ENCODE results near the gene ART5. TPM values are rescaled to one million over a fixed set of nuclear protein-coding genes. Genes with fewer than 3 reads are reported as not detected.

The ART5 gene
- total and polyA plus RNA-seq, 2 of the 4 experiments (the other 2 are of a cell fraction) = not detected

GRCh38 chr11:3665336-3666022, 23.7 kb upstream of the ART5 start:
- no peak overlapping the region for H4K91ac ChIP-seq (ENCODE audit: insufficient read depth, low read depth, low read length)
- H3K4me2 ChIP-seq (ENCODE audit: low read depth, low read length) = no peak overlapping the region
- peaks cover 27% of the 10 kb centered on the region for H3K36me3 ChIP-seq (ENCODE audit: control insufficient read depth, insufficient read depth, low read length)
- no peak overlapping the region for H2BK5ac ChIP-seq (ENCODE audit: low read depth, low read length, poor library complexity, severe bottlenecking)
- no peak overlapping the region for H2BK15ac ChIP-seq (ENCODE audit: low read depth, low read length)
- in situ Hi-C loops (cut with MboI; ENCODE audit: low sequenced_read_pairs) = no loop called here
- no peak overlapping the region for H3K4me3 ChIP-seq (ENCODE audit: insufficient read depth, low read depth, low read length)
- no peak overlapping the region for H2AK5ac ChIP-seq (ENCODE audit: low read depth, low read length)
- no TSS peak for BruUV-seq (replicated peaks)
- H2AFZ ChIP-seq (replicated peaks; ENCODE audit: low read length, poor library complexity) = no peak overlapping the region
- no peak overlapping the region for H3K56ac ChIP-seq (ENCODE audit: extremely low read depth, insufficient read depth, low read length)
- no peak overlapping the region for H3K4ac ChIP-seq (ENCODE audit: low read depth, low read length)
- H2BK120ac ChIP-seq (ENCODE audit: low read depth, low read length) = no peak overlapping the region
- H3K4me1 ChIP-seq (ENCODE audit: control insufficient read depth, insufficient read depth, low read length) = no peaks in the 10 kb centered on the region
- H3K79me1 ChIP-seq (ENCODE audit: low read depth in 1 of 2, low read length in 2 of 2) = no peaks in the 10 kb centered on the region
- no peak overlapping the region for H4K8ac ChIP-seq (ENCODE audit: low read depth in 2 of 2, low read length in 2 of 2)
- ATAC-seq (ENCODE audit: low read depth) (no peak), DNase-seq (no peak)
- H3K14ac ChIP-seq (replicated peaks; ENCODE audit: low read depth, low read length) = no peak overlapping the region
- dilution Hi-C loops (cut with HindIII; ENCODE audit: low sequenced_read_pairs, unreplicated experiment) = no loop called here
- H3K23ac ChIP-seq (ENCODE audit: low read depth, low read length) = no peak overlapping the region
- CTCF ChIA-PET = no interaction called here
- H3K27ac ChIP-seq (ENCODE audit: insufficient read depth, low read length) = no peak overlapping the region
- H4K5ac ChIP-seq (ENCODE audit: low read depth, low read length) = no peak overlapping the region
- no peaks in the 10 kb centered on the region for H3K9me3 ChIP-seq (ENCODE audit: control insufficient read depth, insufficient read depth, low read length)
- intact Hi-C loops (cut with micrococcal nuclease) = no loop called here
- POLR2A ChIA-PET (ENCODE audit: unreplicated experiment) = no interaction called here
- no peaks in the 10 kb centered on the region for H4K20me1 ChIP-seq (ENCODE audit: insufficient read depth, low read length)
- no peak overlapping the region for H3K18ac ChIP-seq (ENCODE audit: low read depth, low read length)
- no peaks in the 10 kb centered on the region for H3K27me3 ChIP-seq (ENCODE audit: control insufficient read depth, insufficient read depth, low read length)
- H2BK20ac ChIP-seq (ENCODE audit: low read depth, low read length) = no peak overlapping the region
- H2AK9ac ChIP-seq (replicated peaks; ENCODE audit: low read depth, low read length, poor library complexity) = no peak overlapping the region
- 81% methylated on average over 3 of the region's 6 CpGs; no CpG with 5 or more reads in 1 of the 2 experiments for WGBS, 2 experiments (ENCODE audit: extremely low coverage in 2 of 2, insufficient read length in 1 of 2)
- no peak overlapping the region for H3K9ac ChIP-seq (ENCODE audit: low read depth, low read length)
- no peak for TF ChIP-seq FOS (IDR thresholded peaks at IDR 0.05; ENCODE audit: low read depth, low read length)
- no peak for TF ChIP-seq MXI1 (IDR thresholded peaks at IDR 0.05; ENCODE audit: borderline replicate concordance, low read depth, low read length)
- no peak for TF ChIP-seq RCOR1 (IDR thresholded peaks at IDR 0.05; ENCODE audit: insufficient replicate concordance, low read length)
- no peak for TF ChIP-seq RAD21 (IDR thresholded peaks at IDR 0.05; ENCODE audit: low read length)
- TF ChIP-seq CHD1 (IDR thresholded peaks at IDR 0.05; ENCODE audit: low read depth, low read length) = no peak
- no peak for TF ChIP-seq ELK1 (IDR thresholded peaks at IDR 0.05; ENCODE audit: borderline replicate concordance, low read depth, low read length)
- TF ChIP-seq POLR2A (IDR thresholded peaks at IDR 0.05; ENCODE audit: low read depth, low read length) = no peak
- no peak for TF ChIP-seq NFE2L2 (IDR thresholded peaks at IDR 0.05; ENCODE audit: low read depth, low read length)
- TF ChIP-seq SMC3 (IDR thresholded peaks at IDR 0.05; ENCODE audit: low read depth, low read length) = no peak
- no peak for TF ChIP-seq CTCF (conservative IDR thresholded peaks at IDR 0.05; ENCODE audit: low read depth, low read length)
- no peak for TF ChIP-seq MAZ (IDR thresholded peaks at IDR 0.05; ENCODE audit: borderline replicate concordance, low read depth, low read length)
- no peak for TF ChIP-seq USF2 (IDR thresholded peaks at IDR 0.05; ENCODE audit: low read depth, low read length)
- no peak for TF ChIP-seq CEBPB (IDR thresholded peaks at IDR 0.05; ENCODE audit: low read depth, low read length)
- TF ChIP-seq MAFK (IDR thresholded peaks at IDR 0.05; ENCODE audit: low read depth, low read length) = no peak
- TF ChIP-seq BHLHE40 (IDR thresholded peaks at IDR 0.05; ENCODE audit: low read depth, low read length) = no peak
- no peak for TF ChIP-seq RFX5 (IDR thresholded peaks at IDR 0.05; ENCODE audit: low read depth, low read length)
- no peaks in the 10 kb centered on the region for H3K9me1 ChIP-seq (ENCODE audit: insufficient read depth, low read length)
